Measurements from ENCODE around the gene TAF5. TPM values are rescaled to one million over a fixed set of nuclear protein-coding genes. Genes with fewer than 3 reads are reported as not detected.

TAF5 gene
- total and polyA plus RNA-seq, 2 of the 4 experiments (the other 2 are of a cell fraction): 1.9 to 3.6 TPM

DNA sequence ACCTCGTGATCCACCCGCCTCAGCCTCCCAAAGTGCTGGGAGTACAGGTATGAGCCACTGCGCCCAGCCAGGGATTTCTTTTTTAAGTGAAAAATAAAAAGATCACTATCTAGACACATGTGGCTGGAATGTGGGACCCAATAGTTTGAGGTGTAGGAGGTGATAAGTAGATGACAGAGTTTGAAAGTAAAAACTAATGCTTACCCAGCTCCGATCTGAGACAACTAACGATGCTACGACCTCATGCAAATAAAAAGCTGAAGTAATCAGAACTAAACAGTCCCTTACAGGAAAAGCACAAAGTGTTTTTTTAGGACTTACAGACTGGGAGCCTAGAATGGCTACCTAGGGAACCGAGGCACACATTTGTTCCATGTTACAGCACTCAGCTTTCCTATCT, 39.9 kb upstream of the TAF5 start:
- Histone ChIP-seq H4K8ac (ENCODE audit: low read depth in 2 of 2, low read length in 2 of 2) (no peak overlapping the region), H3K23ac (ENCODE audit: low read depth, low read length) (no peak overlapping the region), H2BK15ac (ENCODE audit: low read depth, low read length) (no peak overlapping the region), H2BK120ac (ENCODE audit: low read depth, low read length) (no peak overlapping the region), H3K4me1 (ENCODE audit: control insufficient read depth, insufficient read depth, low read length) (no peaks in the 10 kb centered on the region), H4K20me1 (ENCODE audit: insufficient read depth, low read length) (no peaks in the 10 kb centered on the region), H3K27me3 (ENCODE audit: control insufficient read depth, insufficient read depth, low read length) (no peaks in the 10 kb centered on the region), H2AFZ (replicated peaks; ENCODE audit: low read length, poor library complexity) (no peak overlapping the region), H4K91ac (ENCODE audit: insufficient read depth, low read depth, low read length) (no peak overlapping the region), H3K9ac (ENCODE audit: low read depth, low read length) (no peak overlapping the region), H3K14ac (replicated peaks; ENCODE audit: low read depth, low read length) (no peak overlapping the region), H3K9me3 (ENCODE audit: control insufficient read depth, insufficient read depth, low read length) (no peaks in the 10 kb centered on the region), H3K36me3 (ENCODE audit: control insufficient read depth, insufficient read depth, low read length) (peaks cover 27% of the 10 kb centered on the region), H4K5ac (ENCODE audit: low read depth, low read length) (no peak overlapping the region), H3K79me1 (ENCODE audit: low read depth in 1 of 2, low read length in 2 of 2) (peaks cover 4% of the 10 kb centered on the region in 2 experiments; a peak in 2 of 4 replicates), H2BK5ac (ENCODE audit: low read depth, low read length, poor library complexity, severe bottlenecking) (no peak overlapping the region), H2BK20ac (ENCODE audit: low read depth, low read length) (no peak overlapping the region), H3K4ac (ENCODE audit: low read depth, low read length) (no peak overlapping the region), H3K18ac (ENCODE audit: low read depth, low read length) (no peak overlapping the region), H3K4me3 (ENCODE audit: insufficient read depth, low read depth, low read length) (no peak overlapping the region), H3K27ac (ENCODE audit: insufficient read depth, low read length) (no peak overlapping the region), H2AK5ac (ENCODE audit: low read depth, low read length) (no peak overlapping the region), H2AK9ac (replicated peaks; ENCODE audit: low read depth, low read length, poor library complexity) (no peak overlapping the region), H3K9me1 (ENCODE audit: insufficient read depth, low read length) (no peaks in the 10 kb centered on the region), H3K4me2 (ENCODE audit: low read depth, low read length) (no peak overlapping the region), H3K56ac (ENCODE audit: extremely low read depth, insufficient read depth, low read length) (no peak overlapping the region)
- no TSS peak for BruUV-seq (replicated peaks)
- dilution Hi-C loops (cut with HindIII; ENCODE audit: low sequenced_read_pairs, unreplicated experiment): no loop called here
- POLR2A ChIA-PET (ENCODE audit: unreplicated experiment): no interaction called here
- in situ Hi-C loops (cut with MboI; ENCODE audit: low sequenced_read_pairs): no loop called here
- CTCF ChIA-PET: interaction anchor here (0.6 kb wide), 1 partner anchor 8 kb away, joined by 4 read pairs; no protein-coding TSS in a partner anchor
- TF ChIP-seq NFE2L2 (IDR thresholded peaks at IDR 0.05; ENCODE audit: low read depth, low read length): no peak
- no peak for TF ChIP-seq MAZ (IDR thresholded peaks at IDR 0.05; ENCODE audit: borderline replicate concordance, low read depth, low read length)
- no peak for TF ChIP-seq BHLHE40 (IDR thresholded peaks at IDR 0.05; ENCODE audit: low read depth, low read length)
- TF ChIP-seq POLR2A (IDR thresholded peaks at IDR 0.05; ENCODE audit: low read depth, low read length): no peak
- no peak for TF ChIP-seq RFX5 (IDR thresholded peaks at IDR 0.05; ENCODE audit: low read depth, low read length)
- TF ChIP-seq, protein P1, sequence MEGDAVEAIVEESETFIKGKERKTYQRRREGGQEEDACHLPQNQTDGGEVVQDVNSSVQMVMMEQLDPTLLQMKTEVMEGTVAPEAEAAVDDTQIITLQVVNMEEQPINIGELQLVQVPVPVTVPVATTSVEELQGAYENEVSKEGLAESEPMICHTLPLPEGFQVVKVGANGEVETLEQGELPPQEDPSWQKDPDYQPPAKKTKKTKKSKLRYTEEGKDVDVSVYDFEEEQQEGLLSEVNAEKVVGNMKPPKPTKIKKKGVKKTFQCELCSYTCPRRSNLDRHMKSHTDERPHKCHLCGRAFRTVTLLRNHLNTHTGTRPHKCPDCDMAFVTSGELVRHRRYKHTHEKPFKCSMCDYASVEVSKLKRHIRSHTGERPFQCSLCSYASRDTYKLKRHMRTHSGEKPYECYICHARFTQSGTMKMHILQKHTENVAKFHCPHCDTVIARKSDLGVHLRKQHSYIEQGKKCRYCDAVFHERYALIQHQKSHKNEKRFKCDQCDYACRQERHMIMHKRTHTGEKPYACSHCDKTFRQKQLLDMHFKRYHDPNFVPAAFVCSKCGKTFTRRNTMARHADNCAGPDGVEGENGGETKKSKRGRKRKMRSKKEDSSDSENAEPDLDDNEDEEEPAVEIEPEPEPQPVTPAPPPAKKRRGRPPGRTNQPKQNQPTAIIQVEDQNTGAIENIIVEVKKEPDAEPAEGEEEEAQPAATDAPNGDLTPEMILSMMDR (conservative IDR thresholded peaks at IDR 0.05; ENCODE audit: low read depth, low read length): no peak
- TF ChIP-seq SMC3 (IDR thresholded peaks at IDR 0.05; ENCODE audit: low read depth, low read length): no peak
- TF ChIP-seq CEBPB (IDR thresholded peaks at IDR 0.05; ENCODE audit: low read depth, low read length): no peak
- DNase-seq (no peak), ATAC-seq (ENCODE audit: low read depth) (no peak)
- no CpG with 5 or more reads among the region's 7 CpGs for WGBS, 2 experiments (ENCODE audit: extremely low coverage in 2 of 2, insufficient read length in 1 of 2)
- intact Hi-C loops (cut with micrococcal nuclease): no loop called here

Measured in IMR-90 (cell line).